Renal cortical epithelial cell (primary cell): Measurements from ENCODE around the gene ARHGAP40. TPM values are rescaled to one million over a fixed set of nuclear protein-coding genes. Genes with fewer than 3 reads are reported as not detected.
A peak's percentile ranks its signal among the peaks of the same experiment; 100 is the strongest.

Source experiments
- DNase-seq: peaks from one replicate; pipeline ENCODE4 v3.0.0-alpha.2; 2011; ENCODE audit warnings: low read depth
- total RNA-seq: library from RNA; depleted of rRNA; stranded (reverse); fragments of >200 nt; gene quantifications from 2 replicates; pipeline ENCODE4 v1.2.3, GENCODE V29; 2014

Gene ARHGAP40
- total RNA-seq = 9.2 and 9.5 TPM in 2 replicates

DNA sequence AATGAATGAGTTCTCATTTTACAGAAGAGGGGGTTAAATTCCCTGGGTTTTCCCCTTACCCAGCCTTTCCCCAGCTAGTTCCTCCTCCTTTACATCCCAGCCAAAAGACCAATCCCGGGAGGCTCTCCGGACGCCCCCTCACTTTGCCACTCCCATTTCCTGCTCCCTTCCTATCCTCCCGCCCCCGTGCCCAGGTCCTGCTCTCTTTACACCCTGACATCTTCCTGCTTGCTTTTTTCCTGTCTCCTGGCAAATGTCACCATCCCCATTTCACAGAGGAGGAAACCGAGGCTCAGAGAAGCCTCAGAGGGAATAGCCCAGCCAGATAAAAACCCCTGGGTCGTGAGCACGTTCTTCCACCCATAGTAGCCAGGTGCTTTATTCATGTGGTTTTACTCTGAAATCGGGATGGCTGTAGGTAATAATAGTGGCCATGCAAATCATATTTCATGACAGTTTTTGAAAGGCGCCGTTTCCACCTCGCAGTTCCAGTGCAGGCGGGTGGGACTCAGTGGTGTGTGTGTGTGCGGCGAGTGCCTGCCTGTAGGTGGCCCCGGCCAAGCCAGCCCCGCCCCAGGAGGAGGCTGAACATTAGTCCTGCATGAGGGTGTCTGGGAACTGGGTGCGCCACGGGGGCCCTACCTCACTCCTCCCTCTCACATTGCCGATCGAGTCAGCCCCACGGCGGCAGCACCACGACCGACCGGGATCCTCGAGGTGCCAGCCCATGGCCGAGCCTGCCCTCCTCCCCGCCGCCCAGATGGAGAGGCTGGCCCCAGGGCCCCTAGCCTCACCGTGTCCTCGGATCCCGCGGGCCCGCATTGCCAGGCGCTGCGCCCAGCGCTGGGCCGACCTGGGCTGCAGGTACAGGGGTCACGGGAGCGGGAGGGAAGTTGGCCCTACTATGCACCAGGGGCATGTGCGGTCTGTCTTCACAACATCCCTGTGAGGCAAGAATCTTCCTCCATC lies at the start of gene ARHGAP40:
Gene ARHGAP40, plus strand, starts transcription at position 594 of the 969 bp plus-strand sequence.
- peak; percentile 25 for DNase-seq

DNA sequence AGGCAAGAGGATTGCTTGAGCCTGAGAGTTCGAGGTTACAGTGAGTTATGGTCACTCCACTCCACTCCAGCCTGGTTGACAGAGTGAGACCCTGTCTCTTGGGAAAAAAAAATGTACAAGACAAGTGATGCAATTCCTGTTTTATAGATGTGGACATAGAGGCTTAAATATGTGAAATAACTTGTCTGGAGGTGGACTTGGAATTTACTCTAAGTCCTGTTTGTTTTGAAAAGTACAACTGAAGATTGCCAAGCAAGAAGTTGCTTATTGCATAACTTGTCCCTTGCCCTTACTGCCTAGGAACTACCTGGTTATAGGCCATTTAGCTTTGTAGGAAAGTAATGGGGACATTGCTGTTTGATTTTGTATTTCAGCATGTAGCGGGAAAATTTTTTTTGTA lies 46.6 kb upstream of the ARHGAP40 start:
- peak; percentile 31 for DNase-seq

DNA sequence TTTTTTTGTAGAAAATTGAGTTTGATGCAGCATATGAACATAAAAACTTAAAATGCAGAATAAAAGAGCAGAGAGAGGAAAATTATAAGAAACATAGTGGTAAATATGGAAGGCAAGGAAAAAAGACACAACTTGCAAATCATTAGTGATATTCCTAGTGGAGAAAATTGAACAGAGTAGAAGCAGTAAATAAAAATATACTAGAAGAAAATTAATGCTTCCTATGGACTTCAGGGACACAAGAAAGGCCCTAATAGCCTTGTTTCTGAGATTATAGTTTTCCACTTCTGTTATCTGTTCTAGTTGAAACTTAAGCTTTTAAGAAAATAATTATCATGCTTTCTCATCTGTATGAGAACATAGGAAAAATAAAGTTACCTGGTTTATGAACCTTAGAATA lies 46.2 kb upstream of the ARHGAP40 start:
- no peak for DNase-seq

DNA sequence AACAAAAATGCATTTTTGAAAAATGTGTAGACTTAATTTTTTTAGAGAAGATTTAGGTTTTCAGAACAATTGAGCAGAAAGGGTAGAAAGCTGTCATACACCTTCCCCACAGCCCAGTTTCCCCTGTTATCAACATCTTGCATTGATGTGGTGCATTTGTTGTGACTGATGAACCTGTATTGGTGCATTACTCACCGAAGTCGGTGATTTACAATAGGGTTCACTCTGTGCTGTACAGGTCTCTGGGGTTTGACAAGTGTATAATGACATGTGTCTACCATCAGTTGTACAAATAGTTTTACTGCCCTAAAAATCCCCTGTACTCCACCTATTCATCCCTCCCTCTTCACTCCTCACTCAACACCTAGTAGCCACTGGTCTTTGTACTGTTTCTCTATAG lies 44.4 kb upstream of the ARHGAP40 start:
- no peak for DNase-seq

DNA sequence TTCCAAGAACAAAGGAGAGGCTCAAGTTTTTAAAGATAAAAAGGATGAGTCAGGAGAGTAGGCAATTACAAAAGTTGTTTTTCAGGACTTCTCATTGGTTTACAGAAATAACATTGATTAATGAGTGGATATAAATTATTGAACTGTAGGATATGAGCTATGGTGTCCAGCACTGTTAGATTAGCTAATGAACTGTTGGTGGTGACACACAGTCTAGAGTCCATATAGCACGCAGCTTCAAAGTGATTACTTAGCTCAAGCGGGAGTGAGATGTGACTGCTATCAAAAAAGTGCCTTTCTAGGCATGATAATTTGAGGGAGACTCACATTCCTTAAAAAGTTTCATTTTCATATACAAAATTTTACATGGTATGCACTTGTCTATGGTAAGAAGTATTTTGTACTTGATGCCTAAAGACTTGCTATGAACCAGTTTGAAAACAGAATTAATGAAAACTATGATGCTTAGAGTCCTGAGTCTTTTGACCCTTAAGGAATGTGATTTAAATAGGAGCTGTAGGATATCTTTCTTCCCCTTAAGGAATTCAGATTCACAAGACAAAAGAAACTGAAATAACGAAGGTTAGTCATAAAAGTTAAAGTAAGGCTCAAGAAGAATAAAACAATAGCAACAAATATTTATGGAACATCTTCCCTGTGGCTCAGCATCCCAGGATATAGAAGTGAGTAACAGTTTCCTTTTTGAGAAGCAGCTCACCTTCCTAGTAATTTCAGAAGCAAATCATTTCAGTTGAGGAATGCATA lies 42.8 kb upstream of the ARHGAP40 start:
- no peak for DNase-seq

DNA sequence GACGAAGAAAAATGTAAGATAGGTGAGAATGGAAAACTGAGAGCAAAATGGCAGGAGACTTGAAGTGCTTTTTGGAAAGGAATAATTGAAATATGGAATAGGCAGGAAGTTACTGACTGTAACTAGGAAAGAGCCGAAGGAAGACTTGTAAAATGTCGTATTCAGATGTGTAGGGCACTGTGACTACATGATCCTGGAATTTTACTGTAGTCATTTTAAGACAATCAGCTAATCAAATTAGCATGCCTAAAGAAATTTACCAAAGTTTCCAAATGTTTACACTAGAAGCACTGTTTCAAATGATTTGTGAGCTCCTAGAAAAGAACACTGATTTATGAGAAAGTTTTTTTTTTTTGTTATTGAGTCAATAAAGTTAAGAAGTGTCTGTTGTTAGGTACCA lies 41.8 kb upstream of the ARHGAP40 start:
- no peak for DNase-seq

DNA sequence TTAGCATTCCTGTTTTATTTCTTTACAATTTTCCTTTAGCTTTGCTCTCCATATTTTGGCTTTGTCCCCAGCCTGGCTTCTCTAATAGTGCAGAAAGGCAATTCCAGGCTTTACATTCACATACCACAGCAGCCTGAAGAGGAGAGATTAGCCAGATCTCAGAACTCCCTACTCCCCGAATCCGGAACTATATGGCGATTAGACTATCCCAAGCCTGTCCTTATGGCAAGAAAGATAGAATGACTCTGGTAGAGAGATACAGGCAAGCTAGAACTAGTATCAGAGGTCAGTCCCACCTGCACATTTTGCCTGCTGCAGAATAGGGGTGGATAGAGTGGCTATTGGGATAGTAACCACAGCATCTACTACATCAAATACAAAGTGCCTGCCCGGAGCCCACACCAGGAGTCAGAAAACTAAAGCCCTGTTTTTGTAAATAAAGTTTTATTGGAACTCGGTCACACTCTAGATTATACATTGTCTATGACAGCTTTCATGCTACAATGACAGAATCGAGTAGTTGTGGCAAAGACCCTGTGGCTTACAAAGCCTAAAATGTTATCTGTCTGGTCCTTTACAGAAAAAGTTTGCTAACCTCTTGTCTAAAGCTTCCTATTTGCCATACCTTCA lies 37.7 kb upstream of the ARHGAP40 start:
- DNase-seq = no peak

DNA sequence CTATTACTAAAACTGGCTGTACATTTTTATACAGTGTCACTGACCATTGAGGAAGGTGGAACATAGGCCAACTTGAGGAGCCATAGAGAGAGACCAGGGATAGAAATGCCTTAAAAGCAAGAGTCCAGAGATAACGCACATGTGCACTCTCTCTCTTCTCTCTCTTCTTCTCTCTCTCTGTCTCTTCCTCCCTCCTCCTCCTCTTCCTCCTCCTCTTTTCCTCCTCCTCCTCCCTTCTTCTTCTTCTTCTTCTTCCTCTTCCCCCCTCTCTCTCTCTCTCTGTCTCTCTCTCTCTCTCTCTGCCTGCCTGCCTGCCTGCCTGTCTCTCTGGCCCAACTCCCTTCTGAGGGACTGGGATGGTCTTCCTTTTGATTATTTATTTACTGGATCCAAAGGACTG lies 36.9 kb upstream of the ARHGAP40 start:
- DNase-seq = no peak

DNA sequence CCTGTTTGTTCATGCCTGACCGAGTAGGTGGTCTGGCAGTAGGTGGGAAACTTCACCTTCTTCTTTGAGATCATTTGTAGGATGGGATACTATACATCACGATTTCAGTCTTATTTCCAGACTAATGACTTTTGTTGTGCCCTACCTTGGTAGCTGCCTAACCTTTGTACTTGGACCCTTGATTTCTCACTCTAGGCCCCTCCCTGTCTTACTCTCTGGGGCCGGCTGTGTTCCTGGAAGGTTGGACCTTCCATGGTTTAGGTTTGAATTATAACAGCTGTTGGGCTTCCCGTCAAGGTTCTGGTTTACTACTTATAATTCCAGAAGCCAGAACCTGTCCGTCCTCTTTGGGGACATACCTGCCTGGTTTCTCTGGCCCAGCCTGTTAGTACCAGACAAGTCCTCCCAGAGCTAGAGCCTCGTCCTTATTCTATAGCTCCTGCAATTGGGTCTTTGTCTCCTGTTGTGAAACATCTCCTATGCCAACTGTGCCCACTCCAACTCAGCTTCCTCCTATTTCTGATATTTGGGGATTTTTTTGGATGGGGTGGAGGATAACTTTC lies 35.5 kb upstream of the ARHGAP40 start:
- DNase-seq = no peak

DNA sequence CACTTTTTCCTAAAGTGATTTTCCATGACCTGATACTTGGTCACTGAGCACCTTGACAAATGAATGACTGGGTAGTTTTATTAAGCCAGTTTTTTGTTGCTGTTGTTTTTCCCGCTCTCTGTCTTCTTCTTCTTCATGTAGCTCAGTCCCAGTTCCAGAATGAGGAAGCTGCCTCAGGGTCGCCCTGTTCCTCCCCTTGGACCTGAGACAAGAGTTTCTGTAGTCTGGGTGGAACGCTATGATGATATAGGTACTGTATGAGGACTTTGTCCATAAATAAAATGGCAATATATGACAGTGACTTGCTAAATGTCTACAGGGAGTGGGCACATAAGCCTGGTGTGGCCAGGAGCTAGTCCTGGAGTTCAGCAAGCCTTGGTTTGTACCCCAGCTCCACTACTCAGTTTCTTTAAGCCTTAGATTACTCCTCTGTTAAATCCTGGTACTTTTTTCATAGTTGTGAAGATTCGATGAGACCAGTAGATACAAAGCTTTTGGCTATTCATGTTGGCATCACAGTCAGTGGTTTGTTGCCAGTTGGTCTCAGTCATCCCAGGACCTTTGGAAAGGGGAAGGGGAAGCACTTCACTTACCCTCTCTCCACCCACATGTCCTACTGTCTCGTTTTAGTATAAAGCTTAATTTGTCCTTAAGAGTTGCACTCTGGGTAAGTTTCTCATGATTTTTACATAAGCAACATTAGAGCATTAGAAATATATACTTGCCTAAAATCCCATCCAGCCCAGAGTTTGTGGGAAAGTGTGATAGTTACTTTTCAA lies 31.7 kb upstream of the ARHGAP40 start:
- no peak for DNase-seq

DNA sequence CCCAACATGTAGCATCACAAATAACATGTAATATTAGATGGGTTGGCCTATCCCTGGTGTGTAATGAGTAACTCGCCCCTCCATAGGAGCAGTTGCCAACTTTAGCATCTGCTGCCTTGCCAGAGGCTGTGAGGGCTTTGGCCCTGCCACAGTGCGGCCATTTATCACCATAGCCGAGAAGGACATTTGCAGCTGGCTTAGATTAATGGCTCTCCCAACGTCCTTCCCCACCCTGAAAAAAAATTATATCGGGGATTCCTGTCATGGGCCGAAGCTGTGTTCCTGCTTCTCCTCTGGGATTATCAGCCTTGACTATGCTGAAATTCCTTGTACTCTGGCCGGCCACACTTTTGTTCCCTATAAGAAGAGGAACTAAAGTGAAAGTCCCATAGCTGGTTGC lies 28.2 kb upstream of the ARHGAP40 start:
- no peak for DNase-seq

DNA sequence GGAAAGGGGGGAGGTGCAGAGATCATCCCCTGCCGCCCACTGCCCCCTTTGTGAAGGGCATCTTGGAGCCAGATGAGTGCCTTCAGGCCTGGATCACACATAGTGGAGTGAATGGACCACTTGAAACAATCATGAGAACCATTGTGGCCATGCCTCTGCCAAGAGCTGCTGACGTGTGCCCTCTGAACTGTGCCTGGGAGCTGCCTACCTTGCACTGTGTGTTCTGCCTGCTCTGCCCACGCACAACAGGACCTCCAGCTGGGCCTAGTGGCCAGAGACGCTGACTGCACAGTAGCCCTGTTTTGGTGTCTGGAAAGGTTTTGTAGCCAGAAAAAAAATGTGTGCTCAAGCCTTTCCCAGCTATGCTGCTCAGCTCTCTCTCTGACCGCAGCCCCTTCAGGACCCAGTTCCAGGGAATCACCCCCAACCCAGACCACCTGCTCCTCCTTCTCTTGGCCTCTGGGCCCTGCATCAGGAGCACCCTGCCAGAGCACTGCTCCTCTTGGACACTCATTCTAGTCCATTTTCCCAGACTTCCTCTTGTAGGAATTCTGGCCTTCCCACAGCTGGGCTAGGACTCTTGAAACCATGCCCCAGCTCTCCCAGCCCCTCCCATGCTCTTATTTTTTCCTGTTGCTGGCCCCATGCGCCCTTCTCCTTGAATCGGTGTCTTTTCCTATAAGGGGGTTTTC lies 22.2 kb upstream of the ARHGAP40 start:
- DNase-seq = peak; percentile 70

DNA sequence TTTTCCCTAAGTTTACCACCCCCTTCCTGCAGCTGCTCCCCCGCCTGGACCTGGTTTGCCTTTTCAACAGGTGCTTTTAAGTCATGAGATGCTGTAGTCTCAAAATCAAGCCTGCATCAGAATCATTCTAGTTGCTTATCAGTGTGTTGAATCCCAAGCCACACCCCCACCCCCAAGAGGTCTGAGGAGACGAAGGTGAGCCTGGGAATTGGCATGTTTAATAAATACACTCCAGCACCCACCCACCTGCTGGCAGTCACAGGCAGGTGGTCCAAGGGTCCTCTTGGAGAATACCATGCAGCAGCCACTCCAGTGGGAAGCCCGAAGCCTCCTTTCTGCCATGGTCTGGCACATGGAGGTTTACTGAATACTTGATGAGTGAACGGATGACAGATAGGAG lies 21.7 kb upstream of the ARHGAP40 start:
- DNase-seq = no peak

DNA sequence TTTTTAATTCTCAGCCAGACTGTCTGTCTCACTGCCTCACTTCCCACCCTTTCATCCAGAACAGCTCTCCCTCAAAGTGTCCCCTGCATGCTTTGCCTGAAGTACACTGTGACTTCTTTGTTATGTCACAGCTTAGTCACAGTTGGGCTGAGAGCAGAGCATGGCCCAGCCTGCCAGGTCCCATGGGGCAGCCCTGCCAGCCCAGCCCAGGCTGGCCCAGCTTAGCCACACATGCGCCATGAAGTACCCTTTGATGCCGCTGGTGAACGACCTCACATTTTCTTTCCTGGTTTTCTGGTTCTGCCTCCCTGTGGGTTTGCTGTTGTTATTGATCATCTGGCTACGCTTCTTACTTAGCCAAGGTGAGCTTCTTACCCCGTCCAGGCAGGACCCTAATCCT lies 20.6 kb upstream of the ARHGAP40 start, which contains the start of gene ADIG:
Gene ADIG, plus strand, starts transcription at position 185 of the 400 bp plus-strand sequence. Its CDS starts 54 bp downstream, at position 239.
- peak; percentile 29 for DNase-seq

DNA sequence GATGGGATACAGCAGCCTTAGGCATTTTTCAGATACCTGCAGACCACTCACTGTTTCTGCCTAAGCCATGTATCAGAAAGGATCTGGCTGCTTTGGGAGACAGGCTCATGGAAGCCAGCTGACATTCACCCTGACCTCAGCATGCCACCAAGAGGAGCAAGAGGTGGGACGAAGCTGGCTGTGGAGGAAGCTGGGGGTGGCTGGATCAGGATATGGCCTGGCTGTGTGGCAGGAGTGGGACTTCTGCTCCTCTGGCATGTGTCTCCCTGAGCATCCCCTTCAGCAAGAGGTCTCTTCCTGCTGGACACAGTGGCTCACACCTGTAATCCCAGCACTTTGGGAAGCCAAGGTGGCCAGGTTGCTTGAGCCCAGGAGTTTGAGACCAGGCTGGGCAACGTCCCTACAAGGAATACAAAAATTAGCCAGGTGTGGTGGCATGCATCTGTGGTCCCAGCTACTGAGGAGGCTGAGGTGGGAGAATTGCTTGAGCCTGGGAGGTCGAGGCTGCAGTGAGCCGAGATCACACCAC lies 19.7 kb upstream of the ARHGAP40 start:
- DNase-seq = no peak

DNA sequence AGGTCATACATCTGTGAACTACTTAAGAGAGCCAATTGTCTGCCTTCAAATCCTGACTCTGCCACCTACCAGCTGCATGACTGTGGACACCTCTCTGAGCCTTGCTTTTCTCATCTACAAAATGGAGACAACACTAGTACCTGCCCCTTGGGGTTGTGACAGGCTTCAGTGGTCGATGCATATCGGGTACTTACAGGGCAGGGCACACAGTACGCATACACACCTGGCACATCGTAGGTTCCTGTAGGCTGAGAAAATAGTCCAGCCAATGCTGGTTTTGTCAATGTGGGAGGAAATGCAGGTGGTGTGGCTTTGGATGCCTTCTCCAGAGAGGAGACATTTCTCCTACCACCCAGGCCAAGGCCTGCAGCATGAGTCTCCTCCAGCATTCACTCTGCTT lies 18.3 kb upstream of the ARHGAP40 start:
- no peak for DNase-seq

DNA sequence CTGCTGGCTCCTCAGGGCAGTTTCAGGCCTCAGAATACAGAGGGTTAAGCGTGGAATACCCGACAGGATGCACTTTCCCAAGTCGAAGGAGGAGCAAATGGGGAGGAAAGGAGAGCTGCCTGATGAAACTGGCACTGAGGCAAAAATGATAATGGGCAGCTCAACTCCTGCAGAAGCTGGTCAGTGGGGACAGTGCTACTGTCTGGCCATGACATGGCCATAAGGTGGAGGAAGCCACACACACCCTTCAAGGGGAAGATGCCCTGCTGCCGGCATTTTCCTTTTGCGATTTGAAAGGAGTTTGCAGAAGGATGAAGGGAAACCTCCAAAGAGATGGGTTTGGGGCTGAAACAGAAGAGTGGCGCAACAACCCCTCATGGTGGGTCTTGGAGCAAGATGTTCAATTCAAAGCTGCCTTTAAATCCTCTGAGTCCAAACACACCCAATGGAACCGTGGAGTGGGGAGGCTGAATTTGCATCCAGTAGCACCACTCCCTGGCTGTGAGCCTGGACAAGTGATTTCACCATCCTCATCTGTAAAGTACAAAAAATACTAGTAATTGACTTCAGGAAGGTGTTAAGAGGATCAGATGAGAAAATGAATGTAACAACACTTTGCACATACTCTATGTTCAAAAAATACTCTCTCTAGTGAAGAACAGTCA lies 17.4 kb upstream of the ARHGAP40 start:
- no peak for DNase-seq

DNA sequence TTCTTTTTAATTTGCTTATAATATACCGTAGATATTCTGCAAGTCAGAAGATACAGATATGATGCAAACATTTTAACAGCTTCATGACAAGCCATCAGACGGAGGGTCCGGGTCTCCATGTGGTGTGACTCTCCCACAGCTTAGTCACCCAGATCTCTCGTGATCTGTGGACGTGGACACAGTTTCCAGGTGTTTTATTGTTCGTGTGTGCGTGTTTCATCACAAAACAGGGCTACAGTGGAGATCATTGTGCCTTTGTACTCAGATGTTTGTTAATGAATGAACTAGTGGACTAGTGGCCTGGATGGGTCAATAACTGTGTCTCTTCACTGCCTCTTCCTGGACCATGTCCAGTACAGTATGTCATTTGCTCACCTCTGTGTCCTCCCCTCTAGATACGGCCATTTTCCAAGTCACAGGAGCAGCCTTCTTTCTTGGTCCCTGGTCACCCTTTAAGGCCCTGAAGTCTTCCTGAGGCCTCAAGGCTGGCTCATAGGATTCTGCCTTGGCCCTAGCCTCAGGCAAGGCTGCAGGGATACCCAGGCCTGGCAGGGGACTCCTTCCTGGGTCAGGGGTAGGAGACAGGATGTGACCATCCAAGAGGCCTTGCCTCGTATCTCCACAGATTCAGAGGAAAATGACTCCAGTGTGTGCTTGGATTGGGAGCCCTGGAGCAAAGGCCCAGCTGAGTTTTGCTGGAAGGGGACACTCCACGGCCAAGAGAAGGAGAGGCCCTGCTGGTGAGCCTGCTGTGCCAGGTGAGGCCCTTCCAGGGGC lies 16.0 kb upstream of the ARHGAP40 start:
- peak; percentile 38 for DNase-seq

DNA sequence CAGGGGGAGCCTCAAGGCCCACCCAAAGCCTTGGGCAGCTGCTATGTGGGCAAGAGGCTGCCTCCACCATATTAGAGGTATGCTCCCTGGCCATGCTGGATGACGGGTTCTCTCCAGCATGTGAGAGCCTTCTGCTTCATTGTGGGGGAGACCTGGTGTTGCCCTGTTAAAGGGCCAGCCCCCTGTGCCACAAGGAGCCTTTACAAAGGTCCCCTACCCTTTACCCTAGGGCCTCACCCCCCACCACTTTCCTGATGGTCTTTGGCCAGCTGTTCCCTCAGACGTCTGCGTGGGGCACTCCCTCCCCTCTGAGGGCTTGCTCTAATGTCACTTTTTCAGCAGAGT lies 15.5 kb upstream of the ARHGAP40 start:
- DNase-seq = no peak
